Stomach (tissue), 9 donors: Measurements from ENCODE around the gene DPCD. TPM values are rescaled to one million over a fixed set of nuclear protein-coding genes. Genes with fewer than 3 reads are reported as not detected.
A peak's percentile ranks its signal among the peaks of the same experiment; 100 is the strongest.

Source experiments
- DNase-seq, 2 donors: peaks; one replicate each; pipeline versions ENCODE4 v3.0.0 to v3.0.0-alpha.2; 2013 to 2019
- H3K27ac ChIP-seq, 5 donors: fragments of 200-600 bp in 4 of 5; sonication (generic) in 4 of 5; one replicate each; pipeline ENCODE4 v1.5.1; 2013 to 2019; ENCODE audit warnings: mild to moderate bottlenecking in 1 of 5, moderate library complexity in 1 of 5
- H3K27me3 ChIP-seq, 3 donors: fragments of 200-600 bp; sonication (generic); one replicate each; pipeline ENCODE4 v1.5.1; 2017 to 2019; ENCODE audit warnings: mixed run types in 1 of 3
- H3K36me3 ChIP-seq, 4 donors: fragments of 200-600 bp; sonication (generic); 1 replicate in 3 of 4; 2 replicates in 1 of 4; pipeline ENCODE4 v1.5.1; 2016 to 2019
- H3K4me1 ChIP-seq, 4 donors: fragments of 200-600 bp; sonication (generic); one replicate each; pipeline ENCODE4 v1.5.1; 2016 to 2019
- H3K4me3 ChIP-seq, 4 donors: fragments of 200-600 bp; sonication (generic) in 3 of 4; one replicate each; pipeline ENCODE4 v1.5.1; 2016 to 2019; ENCODE audit warnings: mild to moderate bottlenecking in 1 of 4
- H3K9me3 ChIP-seq, 4 donors: fragments of 200-600 bp; sonication (generic); one replicate each; pipeline ENCODE4 v1.5.1; 2016 to 2019
- EP300 ChIP-seq: sonication (generic); formaldehyde crosslinking; IDR thresholded peaks from one replicate; pipeline ENCODE4 v1.6.1; 2017; ENCODE audit warnings: antibody characterized with exemption
- POLR2A ChIP-seq, 4 donors: fragments of 450-650 bp; IDR thresholded peaks; one replicate each; pipeline ENCODE4 v1.6.1; 2016; ENCODE audit warnings: antibody characterized with exemption in 4 of 4, control low read depth in 2 of 4, mild to moderate bottlenecking in 1 of 4, moderate library complexity in 1 of 4
- POLR2AphosphoS5 ChIP-seq, 3 donors: sonication (generic); formaldehyde crosslinking; IDR thresholded peaks; one replicate each; pipeline ENCODE4 v1.6.1; 2016; ENCODE audit warnings: antibody characterized with exemption in 3 of 3
- WGBS, 5 donors: extraction: QIAGEN DNeasy Blood & Tissue Kit in 3 of 5; methylation state at CpG; one replicate each; pipeline versions ENCODE4 v1.1.5 to v1.1.7; 2013 to 2018; 5-methylcytosine and 5-hydroxymethylcytosine counted together
- intact Hi-C: fragments of 100-400 bp; cut with DNase I; formaldehyde crosslinking; loops from one replicate; pipeline ENCODE4 v1.15.1; 2023; ENCODE audit warnings: low total_unique reads
- polyA plus RNA-seq, 3 donors: library from polyadenylated mRNA; stranded (reverse); fragments of 200-250 nt; gene quantifications; one replicate each; pipeline ENCODE4 v1.2.3, GENCODE V29; 2013
- total RNA-seq, 5 donors: library from RNA; depleted of rRNA; stranded (reverse); fragments of >200 nt; gene quantifications; one replicate each; pipeline versions ENCODE4 v1.1.0 to v1.2.3, GENCODE V29; 2014 to 2016
- TF ChIP-seq, protein P1 (sequence below), 7 experiments: fragments of 450-650 bp in 4 of 7; fragments of 200-600 bp in 3 of 7; sonication (generic) in 3 of 7; IDR thresholded peaks; one replicate each; pipeline ENCODE4 v1.5.1; 2016 to 2019; ENCODE audit warnings: antibody characterized with exemption in 7 of 7, control low read depth in 2 of 7, mild to moderate bottlenecking in 1 of 7
- donor health status: healthy with polysubstance abuse.
- donor health status: Bipolar disorder and iron deficiency.
- donor health status: healthy.

The DPCD gene
- total and polyA plus RNA-seq, 8 donors = 6.7 to 86.6 (median 21.1) TPM

GRCh38 chr10:101569622-101570427 lies 18.3 kb upstream of the DPCD start:
- TF ChIP-seq, protein P1, sequence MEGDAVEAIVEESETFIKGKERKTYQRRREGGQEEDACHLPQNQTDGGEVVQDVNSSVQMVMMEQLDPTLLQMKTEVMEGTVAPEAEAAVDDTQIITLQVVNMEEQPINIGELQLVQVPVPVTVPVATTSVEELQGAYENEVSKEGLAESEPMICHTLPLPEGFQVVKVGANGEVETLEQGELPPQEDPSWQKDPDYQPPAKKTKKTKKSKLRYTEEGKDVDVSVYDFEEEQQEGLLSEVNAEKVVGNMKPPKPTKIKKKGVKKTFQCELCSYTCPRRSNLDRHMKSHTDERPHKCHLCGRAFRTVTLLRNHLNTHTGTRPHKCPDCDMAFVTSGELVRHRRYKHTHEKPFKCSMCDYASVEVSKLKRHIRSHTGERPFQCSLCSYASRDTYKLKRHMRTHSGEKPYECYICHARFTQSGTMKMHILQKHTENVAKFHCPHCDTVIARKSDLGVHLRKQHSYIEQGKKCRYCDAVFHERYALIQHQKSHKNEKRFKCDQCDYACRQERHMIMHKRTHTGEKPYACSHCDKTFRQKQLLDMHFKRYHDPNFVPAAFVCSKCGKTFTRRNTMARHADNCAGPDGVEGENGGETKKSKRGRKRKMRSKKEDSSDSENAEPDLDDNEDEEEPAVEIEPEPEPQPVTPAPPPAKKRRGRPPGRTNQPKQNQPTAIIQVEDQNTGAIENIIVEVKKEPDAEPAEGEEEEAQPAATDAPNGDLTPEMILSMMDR (IDR thresholded peaks at IDR 0.05) = peak in 5 of 7 experiments; percentile 40 to 99 (median 94)
- TF ChIP-seq EP300 (no peak), POLR2A (IDR thresholded peaks at IDR 0.05) (no peak), POLR2AphosphoS5 (IDR thresholded peaks at IDR 0.05) (no peak)
- peaks cover 17 to 61% (median 45%) of the 10 kb centered on the region in 3 donors for H3K27me3 ChIP-seq

DNA sequence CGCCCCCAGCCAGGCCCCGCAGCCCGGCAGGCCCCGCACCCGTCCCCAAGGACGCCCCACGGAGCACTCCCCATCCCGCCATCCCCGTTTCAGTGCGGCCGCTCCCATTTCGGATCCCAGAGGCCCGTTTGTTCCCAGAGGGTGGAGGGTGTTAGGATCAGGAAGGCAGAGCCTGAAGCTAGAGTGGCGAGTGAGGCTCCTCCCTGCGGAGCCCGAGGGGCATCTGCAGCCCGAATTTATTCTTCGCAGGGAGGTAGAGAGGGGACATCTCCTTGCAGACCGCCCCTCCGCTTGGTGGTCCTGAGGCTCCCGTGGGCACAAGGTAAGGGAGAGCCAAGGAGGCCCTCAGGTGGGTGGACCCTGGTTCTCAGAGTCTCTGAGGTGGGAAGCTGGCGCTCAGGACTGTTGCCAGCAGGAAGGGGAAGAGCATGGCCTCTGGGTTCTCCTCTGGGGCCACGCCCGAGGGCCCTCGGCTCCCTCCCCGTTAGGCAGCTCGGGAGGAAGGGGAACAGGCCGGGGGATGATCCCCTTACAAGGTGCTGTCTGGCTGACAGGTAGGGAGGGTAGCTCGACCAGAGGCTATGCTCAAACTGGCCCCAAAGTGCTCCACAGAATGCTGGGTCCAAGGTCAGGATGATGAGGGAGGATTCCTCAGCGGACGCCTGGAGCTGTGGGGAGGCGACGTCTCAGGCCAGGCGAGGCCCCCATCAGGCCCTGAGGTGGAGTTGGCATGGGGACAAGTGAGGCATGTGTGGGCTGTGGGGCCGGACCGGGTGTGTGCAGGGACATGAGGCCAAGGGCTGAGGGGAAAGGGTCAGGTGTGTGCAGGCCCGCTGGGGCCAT lies 17.5 kb upstream of the DPCD start:
- peaks cover 0 to 13% (median 7%) of the 10 kb centered on the region in 4 donors for H3K9me3 ChIP-seq
- intact Hi-C loops = loop anchor here (5.0 kb wide), 1 partner anchor 358 kb away; no protein-coding TSS in a partner anchor
- H3K27me3 ChIP-seq = peaks cover 17 to 53% (median 36%) of the 10 kb centered on the region in 3 donors
- no peak for DNase-seq
- H3K4me3 ChIP-seq = peak overlapping the region; percentile 50 to 63 (median 54)
- WGBS, 5 donors = 4 to 10% (median 8%) methylated on average over 20 to 37 of the region's 37 CpGs
- H3K36me3 ChIP-seq = peaks cover 0 to 5% (median 1%) of the 10 kb centered on the region in 4 donors
- TF ChIP-seq EP300 (no peak), POLR2A (IDR thresholded peaks at IDR 0.05) (no peak), POLR2AphosphoS5 (IDR thresholded peaks at IDR 0.05) (no peak)
- TF ChIP-seq, protein P1 (IDR thresholded peaks at IDR 0.05) = peak in 1 of 7 experiments; percentile 53
- H3K4me1 ChIP-seq = peaks cover 25 to 31% (median 30%) of the 10 kb centered on the region in 4 donors
- peak overlapping the region in 1 of 5 donors; percentile 36 for H3K27ac ChIP-seq

More at GRCh38 chr10:101569622-101570427, 18.3 kb upstream of the DPCD start:
- Histone ChIP-seq H3K9me3 (peaks cover 0 to 13% (median 7%) of the 10 kb centered on the region in 4 donors), H3K4me3 (peak overlapping the region; percentile 50 to 63 (median 54)), H3K27ac (peak overlapping the region in 1 of 5 donors; percentile 36), H3K36me3 (peaks cover 0 to 5% (median 0%) of the 10 kb centered on the region in 4 donors), H3K4me1 (peaks cover 25 to 31% (median 30%) of the 10 kb centered on the region in 4 donors)
- DNase-seq = peak; percentile 88 to 93
- intact Hi-C loops = loop anchor here (5.0 kb wide), 1 partner anchor 358 kb away; no protein-coding TSS in a partner anchor
- 1 to 5% (median 2%) methylated on average over 19 to 56 of the region's 56 CpGs for WGBS, 5 donors

GRCh38 chr10:101571271-101571925 lies 16.7 kb upstream of the DPCD start:
- WGBS, 5 donors = 59 to 72% (median 63%) methylated on average over 8 of the region's 8 CpGs
- intact Hi-C loops = loop anchor here (5.0 kb wide), 1 partner anchor 359 kb away; no protein-coding TSS in a partner anchor
- peaks cover 9 to 46% (median 29%) of the 10 kb centered on the region in 3 donors for H3K27me3 ChIP-seq
- no peak overlapping the region for H3K27ac ChIP-seq
- DNase-seq = no peak
- TF ChIP-seq, protein P1 (IDR thresholded peaks at IDR 0.05) = no peak
- TF ChIP-seq EP300 (no peak), POLR2AphosphoS5 (IDR thresholded peaks at IDR 0.05) (no peak), POLR2A (IDR thresholded peaks at IDR 0.05) (no peak)
- peaks cover 0 to 13% (median 7%) of the 10 kb centered on the region in 4 donors for H3K9me3 ChIP-seq
- H3K4me3 ChIP-seq = no peak overlapping the region
- peaks cover 22 to 27% (median 26%) of the 10 kb centered on the region in 4 donors for H3K4me1 ChIP-seq
- H3K36me3 ChIP-seq = peaks cover 0 to 10% (median 2%) of the 10 kb centered on the region in 4 donors
